ENCODE results near the gene TRRAP.

TRRAP gene

GRCh38 chr7:98956469-98956868 lies 78.1 kb downstream of the TRRAP start:
- H3K4me3 Mint-ChIP-seq: no peak overlapping the region
- no peaks in the 10 kb centered on the region for H3K4me1 Mint-ChIP-seq
- no peak overlapping the region for H3K27ac Mint-ChIP-seq

GRCh38 chr7:98956937-98957336 lies 78.6 kb downstream of the TRRAP start:
- Mint-ChIP-seq H3K36me3 (ENCODE audit: low read depth) (peaks cover 86% of the 10 kb centered on the region), H3K4me3 (no peak overlapping the region), H3K27me3 (ENCODE audit: low read depth) (no peaks in the 10 kb centered on the region), H3K9me3 (no peaks in the 10 kb centered on the region), H3K4me1 (no peaks in the 10 kb centered on the region), H3K27ac (no peak overlapping the region)
- TF ChIP-seq CTCF (IDR thresholded peaks at IDR 0.05; ENCODE audit: unreplicated experiment in 3 of 3): no peak

More at GRCh38 chr7:98956469-98956868, 78.1 kb downstream of the TRRAP start:
- H3K27me3 Mint-ChIP-seq (ENCODE audit: low read depth): no peaks in the 10 kb centered on the region
- no peak for TF ChIP-seq CTCF (IDR thresholded peaks at IDR 0.05; ENCODE audit: unreplicated experiment in 3 of 3)
- no peaks in the 10 kb centered on the region for H3K9me3 Mint-ChIP-seq
- peaks cover 88% of the 10 kb centered on the region for H3K36me3 Mint-ChIP-seq (ENCODE audit: low read depth)

GRCh38 chr7:98957766-98958165 lies 79.4 kb downstream of the TRRAP start:
- TF ChIP-seq CTCF (IDR thresholded peaks at IDR 0.05; ENCODE audit: unreplicated experiment in 3 of 3): no peak
- no peaks in the 10 kb centered on the region for H3K27me3 Mint-ChIP-seq (ENCODE audit: low read depth)
- H3K4me1 Mint-ChIP-seq: no peaks in the 10 kb centered on the region
- H3K9me3 Mint-ChIP-seq: no peaks in the 10 kb centered on the region
- H3K27ac Mint-ChIP-seq: no peak overlapping the region
- H3K36me3 Mint-ChIP-seq (ENCODE audit: low read depth): peaks cover 86% of the 10 kb centered on the region
- H3K4me3 Mint-ChIP-seq: no peak overlapping the region

- TF ChIP-seq CTCF (IDR thresholded peaks at IDR 0.05; ENCODE audit: unreplicated experiment in 3 of 3): no peak
- no peak overlapping the region for H3K27ac Mint-ChIP-seq
- H3K27me3 Mint-ChIP-seq (ENCODE audit: low read depth): no peaks in the 10 kb centered on the region
- peaks cover 80% of the 10 kb centered on the region for H3K36me3 Mint-ChIP-seq (ENCODE audit: low read depth)
- H3K4me1 Mint-ChIP-seq: no peaks in the 10 kb centered on the region
- no peak overlapping the region for H3K4me3 Mint-ChIP-seq
- H3K9me3 Mint-ChIP-seq: no peaks in the 10 kb centered on the region
Measured at GRCh38 chr7:98958968-98959367, 80.6 kb downstream of the TRRAP start.

- Mint-ChIP-seq H3K27ac (no peak overlapping the region), H3K9me3 (no peaks in the 10 kb centered on the region), H3K4me3 (no peak overlapping the region), H3K27me3 (ENCODE audit: low read depth) (no peaks in the 10 kb centered on the region), H3K36me3 (ENCODE audit: low read depth) (peaks cover 71% of the 10 kb centered on the region), H3K4me1 (no peaks in the 10 kb centered on the region)
- no peak for TF ChIP-seq CTCF (IDR thresholded peaks at IDR 0.05; ENCODE audit: unreplicated experiment in 3 of 3)
Measured at GRCh38 chr7:98963305-98963704, 85.0 kb downstream of the TRRAP start.

- no peaks in the 10 kb centered on the region for H3K4me1 Mint-ChIP-seq
- H3K27ac Mint-ChIP-seq: no peak overlapping the region
- H3K4me3 Mint-ChIP-seq: no peak overlapping the region
- no peaks in the 10 kb centered on the region for H3K9me3 Mint-ChIP-seq
- no peak for TF ChIP-seq CTCF (IDR thresholded peaks at IDR 0.05; ENCODE audit: unreplicated experiment in 3 of 3)
- peaks cover 71% of the 10 kb centered on the region for H3K36me3 Mint-ChIP-seq (ENCODE audit: low read depth)
- H3K27me3 Mint-ChIP-seq (ENCODE audit: low read depth): no peaks in the 10 kb centered on the region
Measured at GRCh38 chr7:98964596-98964995, 86.3 kb downstream of the TRRAP start.

All from nephron (organoid).